Measurements from ENCODE around the gene GLP1R. TPM values are rescaled to one million over a fixed set of nuclear protein-coding genes. Genes with fewer than 3 reads are reported as not detected.

Gene GLP1R
- total RNA-seq, 1 experiment from 2014 or later = 1.8 TPM

DNA sequence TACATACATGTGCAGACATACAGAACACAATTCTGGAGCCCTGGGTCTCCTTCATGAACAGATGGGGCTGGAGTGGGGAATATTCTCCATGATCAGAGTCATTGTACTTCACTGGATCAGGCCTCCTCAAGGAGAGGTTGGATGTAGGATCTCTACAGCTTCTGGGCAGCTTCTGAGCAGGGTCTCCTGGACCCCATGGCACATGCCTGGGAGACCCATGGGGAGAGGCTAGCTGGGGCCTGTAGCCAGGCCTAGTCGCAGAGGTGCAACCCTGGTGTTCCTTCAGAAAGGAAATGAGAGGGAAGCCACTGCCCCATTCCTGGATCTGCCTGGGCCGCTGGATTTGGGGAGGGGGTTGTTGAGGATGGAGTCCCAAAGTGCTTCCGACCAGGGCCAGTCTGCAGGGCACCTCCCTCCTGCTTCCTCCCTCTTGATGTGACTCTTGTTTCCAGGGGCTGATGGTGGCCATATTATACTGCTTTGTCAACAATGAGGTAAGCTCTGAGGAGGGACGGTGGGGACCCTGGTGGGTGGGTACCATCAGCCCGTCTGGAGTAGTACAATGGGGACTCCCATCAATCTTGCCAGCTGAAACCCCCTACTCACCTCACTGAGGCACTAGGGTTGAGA, 31.8 kb downstream of the GLP1R start (continued):
- TF ChIP-seq, protein P1, sequence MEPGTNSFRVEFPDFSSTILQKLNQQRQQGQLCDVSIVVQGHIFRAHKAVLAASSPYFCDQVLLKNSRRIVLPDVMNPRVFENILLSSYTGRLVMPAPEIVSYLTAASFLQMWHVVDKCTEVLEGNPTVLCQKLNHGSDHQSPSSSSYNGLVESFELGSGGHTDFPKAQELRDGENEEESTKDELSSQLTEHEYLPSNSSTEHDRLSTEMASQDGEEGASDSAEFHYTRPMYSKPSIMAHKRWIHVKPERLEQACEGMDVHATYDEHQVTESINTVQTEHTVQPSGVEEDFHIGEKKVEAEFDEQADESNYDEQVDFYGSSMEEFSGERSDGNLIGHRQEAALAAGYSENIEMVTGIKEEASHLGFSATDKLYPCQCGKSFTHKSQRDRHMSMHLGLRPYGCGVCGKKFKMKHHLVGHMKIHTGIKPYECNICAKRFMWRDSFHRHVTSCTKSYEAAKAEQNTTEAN (CRISPR knock-in tag; IDR thresholded peaks at IDR 0.05) = no peak
- no peak for TF ChIP-seq ATF1 (CRISPR knock-in tag; IDR thresholded peaks at IDR 0.05)
- TF ChIP-seq, protein P2, sequence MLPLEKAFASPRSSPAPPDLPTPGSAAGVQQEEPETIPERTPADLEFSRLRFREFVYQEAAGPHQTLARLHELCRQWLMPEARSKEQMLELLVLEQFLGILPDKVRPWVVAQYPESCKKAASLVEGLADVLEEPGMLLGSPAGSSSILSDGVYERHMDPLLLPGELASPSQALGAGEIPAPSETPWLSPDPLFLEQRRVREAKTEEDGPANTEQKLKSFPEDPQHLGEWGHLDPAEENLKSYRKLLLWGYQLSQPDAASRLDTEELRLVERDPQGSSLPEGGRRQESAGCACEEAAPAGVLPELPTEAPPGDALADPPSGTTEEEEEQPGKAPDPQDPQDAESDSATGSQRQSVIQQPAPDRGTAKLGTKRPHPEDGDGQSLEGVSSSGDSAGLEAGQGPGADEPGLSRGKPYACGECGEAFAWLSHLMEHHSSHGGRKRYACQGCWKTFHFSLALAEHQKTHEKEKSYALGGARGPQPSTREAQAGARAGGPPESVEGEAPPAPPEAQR (CRISPR knock-in tag; IDR thresholded peaks at IDR 0.05) = no peak
- TF ChIP-seq, protein P3, sequence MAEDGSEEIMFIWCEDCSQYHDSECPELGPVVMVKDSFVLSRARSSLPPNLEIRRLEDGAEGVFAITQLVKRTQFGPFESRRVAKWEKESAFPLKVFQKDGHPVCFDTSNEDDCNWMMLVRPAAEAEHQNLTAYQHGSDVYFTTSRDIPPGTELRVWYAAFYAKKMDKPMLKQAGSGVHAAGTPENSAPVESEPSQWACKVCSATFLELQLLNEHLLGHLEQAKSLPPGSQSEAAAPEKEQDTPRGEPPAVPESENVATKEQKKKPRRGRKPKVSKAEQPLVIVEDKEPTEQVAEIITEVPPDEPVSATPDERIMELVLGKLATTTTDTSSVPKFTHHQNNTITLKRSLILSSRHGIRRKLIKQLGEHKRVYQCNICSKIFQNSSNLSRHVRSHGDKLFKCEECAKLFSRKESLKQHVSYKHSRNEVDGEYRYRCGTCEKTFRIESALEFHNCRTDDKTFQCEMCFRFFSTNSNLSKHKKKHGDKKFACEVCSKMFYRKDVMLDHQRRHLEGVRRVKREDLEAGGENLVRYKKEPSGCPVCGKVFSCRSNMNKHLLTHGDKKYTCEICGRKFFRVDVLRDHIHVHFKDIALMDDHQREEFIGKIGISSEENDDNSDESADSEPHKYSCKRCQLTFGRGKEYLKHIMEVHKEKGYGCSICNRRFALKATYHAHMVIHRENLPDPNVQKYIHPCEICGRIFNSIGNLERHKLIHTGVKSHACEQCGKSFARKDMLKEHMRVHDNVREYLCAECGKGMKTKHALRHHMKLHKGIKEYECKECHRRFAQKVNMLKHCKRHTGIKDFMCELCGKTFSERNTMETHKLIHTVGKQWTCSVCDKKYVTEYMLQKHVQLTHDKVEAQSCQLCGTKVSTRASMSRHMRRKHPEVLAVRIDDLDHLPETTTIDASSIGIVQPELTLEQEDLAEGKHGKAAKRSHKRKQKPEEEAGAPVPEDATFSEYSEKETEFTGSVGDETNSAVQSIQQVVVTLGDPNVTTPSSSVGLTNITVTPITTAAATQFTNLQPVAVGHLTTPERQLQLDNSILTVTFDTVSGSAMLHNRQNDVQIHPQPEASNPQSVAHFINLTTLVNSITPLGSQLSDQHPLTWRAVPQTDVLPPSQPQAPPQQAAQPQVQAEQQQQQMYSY (CRISPR knock-in tag; IDR thresholded peaks at IDR 0.05) = no peak

DNA sequence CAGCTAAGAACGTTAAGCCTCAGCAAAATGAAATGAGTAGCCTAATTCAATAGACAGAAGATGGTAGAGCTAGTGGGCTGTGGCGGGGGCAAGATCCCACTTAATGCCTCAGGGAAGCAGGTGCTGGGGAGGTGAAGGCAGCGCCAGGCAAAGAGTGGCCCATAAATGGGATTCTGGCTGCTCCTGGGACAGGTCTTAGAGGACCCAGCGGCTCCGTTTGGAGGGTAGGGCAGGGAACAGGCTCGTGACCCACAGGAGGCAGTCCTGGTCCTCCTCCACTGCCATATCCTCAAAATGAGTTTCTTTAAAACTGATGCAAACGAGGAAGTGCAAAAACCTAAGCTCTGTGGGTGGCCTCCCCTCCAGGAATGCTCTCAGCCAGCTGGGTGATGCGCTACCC, 33.7 kb downstream of the GLP1R start:
- CTCF ChIA-PET = interaction anchor here (1.0 to 3.2 kb wide), 2 partner anchors 20 to 85 kb away, joined by 3 to 15 read pairs; no protein-coding TSS in a partner anchor
- no peak for ATAC-seq
- POLR2A ChIA-PET = interaction anchor here (0.5 to 0.6 kb wide), 2 partner anchors 27 to 1917 kb away, joined by 3 read pairs; no protein-coding TSS in a partner anchor
- no peaks in the 10 kb centered on the region for H3K9me3 Mint-ChIP-seq
- H3K27me3 Mint-ChIP-seq (ENCODE audit: low read depth) = no peaks in the 10 kb centered on the region; the same call in 1 of the 2 replicates
- no peaks in the 10 kb centered on the region for H3K36me3 Mint-ChIP-seq
- peaks cover 10% of the 10 kb centered on the region for H3K4me1 Mint-ChIP-seq
- no peak for DNase-seq (ENCODE audit: low spot score)
- H3K27ac Mint-ChIP-seq = no peak overlapping the region
- H3K4me3 Mint-ChIP-seq = no peak overlapping the region
- no peak for TF ChIP-seq KAT7 (CRISPR knock-in tag; IDR thresholded peaks at IDR 0.05; ENCODE audit: borderline replicate concordance)
- TF ChIP-seq FOXK1 (CRISPR knock-in tag; IDR thresholded peaks at IDR 0.05) = no peak
- TF ChIP-seq, protein P4, sequence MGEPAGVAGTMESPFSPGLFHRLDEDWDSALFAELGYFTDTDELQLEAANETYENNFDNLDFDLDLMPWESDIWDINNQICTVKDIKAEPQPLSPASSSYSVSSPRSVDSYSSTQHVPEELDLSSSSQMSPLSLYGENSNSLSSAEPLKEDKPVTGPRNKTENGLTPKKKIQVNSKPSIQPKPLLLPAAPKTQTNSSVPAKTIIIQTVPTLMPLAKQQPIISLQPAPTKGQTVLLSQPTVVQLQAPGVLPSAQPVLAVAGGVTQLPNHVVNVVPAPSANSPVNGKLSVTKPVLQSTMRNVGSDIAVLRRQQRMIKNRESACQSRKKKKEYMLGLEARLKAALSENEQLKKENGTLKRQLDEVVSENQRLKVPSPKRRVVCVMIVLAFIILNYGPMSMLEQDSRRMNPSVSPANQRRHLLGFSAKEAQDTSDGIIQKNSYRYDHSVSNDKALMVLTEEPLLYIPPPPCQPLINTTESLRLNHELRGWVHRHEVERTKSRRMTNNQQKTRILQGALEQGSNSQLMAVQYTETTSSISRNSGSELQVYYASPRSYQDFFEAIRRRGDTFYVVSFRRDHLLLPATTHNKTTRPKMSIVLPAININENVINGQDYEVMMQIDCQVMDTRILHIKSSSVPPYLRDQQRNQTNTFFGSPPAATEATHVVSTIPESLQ (CRISPR knock-in tag; IDR thresholded peaks at IDR 0.05) = no peak
- TF ChIP-seq ZNF263 (CRISPR knock-in tag; IDR thresholded peaks at IDR 0.05; ENCODE audit: low read depth) = no peak
- TF ChIP-seq, protein P5, sequence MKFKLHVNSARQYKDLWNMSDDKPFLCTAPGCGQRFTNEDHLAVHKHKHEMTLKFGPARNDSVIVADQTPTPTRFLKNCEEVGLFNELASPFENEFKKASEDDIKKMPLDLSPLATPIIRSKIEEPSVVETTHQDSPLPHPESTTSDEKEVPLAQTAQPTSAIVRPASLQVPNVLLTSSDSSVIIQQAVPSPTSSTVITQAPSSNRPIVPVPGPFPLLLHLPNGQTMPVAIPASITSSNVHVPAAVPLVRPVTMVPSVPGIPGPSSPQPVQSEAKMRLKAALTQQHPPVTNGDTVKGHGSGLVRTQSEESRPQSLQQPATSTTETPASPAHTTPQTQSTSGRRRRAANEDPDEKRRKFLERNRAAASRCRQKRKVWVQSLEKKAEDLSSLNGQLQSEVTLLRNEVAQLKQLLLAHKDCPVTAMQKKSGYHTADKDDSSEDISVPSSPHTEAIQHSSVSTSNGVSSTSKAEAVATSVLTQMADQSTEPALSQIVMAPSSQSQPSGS (CRISPR knock-in tag; IDR thresholded peaks at IDR 0.05; ENCODE audit: borderline replicate concordance, low read depth) = no peak
- TF ChIP-seq, protein P3 (CRISPR knock-in tag; IDR thresholded peaks at IDR 0.05) = no peak
- TF ChIP-seq, protein P6, sequence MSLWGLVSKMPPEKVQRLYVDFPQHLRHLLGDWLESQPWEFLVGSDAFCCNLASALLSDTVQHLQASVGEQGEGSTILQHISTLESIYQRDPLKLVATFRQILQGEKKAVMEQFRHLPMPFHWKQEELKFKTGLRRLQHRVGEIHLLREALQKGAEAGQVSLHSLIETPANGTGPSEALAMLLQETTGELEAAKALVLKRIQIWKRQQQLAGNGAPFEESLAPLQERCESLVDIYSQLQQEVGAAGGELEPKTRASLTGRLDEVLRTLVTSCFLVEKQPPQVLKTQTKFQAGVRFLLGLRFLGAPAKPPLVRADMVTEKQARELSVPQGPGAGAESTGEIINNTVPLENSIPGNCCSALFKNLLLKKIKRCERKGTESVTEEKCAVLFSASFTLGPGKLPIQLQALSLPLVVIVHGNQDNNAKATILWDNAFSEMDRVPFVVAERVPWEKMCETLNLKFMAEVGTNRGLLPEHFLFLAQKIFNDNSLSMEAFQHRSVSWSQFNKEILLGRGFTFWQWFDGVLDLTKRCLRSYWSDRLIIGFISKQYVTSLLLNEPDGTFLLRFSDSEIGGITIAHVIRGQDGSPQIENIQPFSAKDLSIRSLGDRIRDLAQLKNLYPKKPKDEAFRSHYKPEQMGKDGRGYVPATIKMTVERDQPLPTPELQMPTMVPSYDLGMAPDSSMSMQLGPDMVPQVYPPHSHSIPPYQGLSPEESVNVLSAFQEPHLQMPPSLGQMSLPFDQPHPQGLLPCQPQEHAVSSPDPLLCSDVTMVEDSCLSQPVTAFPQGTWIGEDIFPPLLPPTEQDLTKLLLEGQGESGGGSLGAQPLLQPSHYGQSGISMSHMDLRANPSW (CRISPR knock-in tag; conservative IDR thresholded peaks at IDR 0.05; ENCODE audit: low read depth) = no peak
- TF ChIP-seq IRF2 (CRISPR knock-in tag; IDR thresholded peaks at IDR 0.05; ENCODE audit: borderline replicate concordance, low read depth) = no peak
- TF ChIP-seq, protein P7, sequence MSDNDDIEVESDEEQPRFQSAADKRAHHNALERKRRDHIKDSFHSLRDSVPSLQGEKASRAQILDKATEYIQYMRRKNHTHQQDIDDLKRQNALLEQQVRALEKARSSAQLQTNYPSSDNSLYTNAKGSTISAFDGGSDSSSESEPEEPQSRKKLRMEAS (CRISPR knock-in tag; IDR thresholded peaks at IDR 0.05) = no peak
- TF ChIP-seq, protein P8, sequence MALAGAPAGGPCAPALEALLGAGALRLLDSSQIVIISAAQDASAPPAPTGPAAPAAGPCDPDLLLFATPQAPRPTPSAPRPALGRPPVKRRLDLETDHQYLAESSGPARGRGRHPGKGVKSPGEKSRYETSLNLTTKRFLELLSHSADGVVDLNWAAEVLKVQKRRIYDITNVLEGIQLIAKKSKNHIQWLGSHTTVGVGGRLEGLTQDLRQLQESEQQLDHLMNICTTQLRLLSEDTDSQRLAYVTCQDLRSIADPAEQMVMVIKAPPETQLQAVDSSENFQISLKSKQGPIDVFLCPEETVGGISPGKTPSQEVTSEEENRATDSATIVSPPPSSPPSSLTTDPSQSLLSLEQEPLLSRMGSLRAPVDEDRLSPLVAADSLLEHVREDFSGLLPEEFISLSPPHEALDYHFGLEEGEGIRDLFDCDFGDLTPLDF (CRISPR knock-in tag; IDR thresholded peaks at IDR 0.05) = no peak

All from WTC11 (cell line).